ENCODE measurements around the gene IFNA5.

Gene IFNA5

DNA sequence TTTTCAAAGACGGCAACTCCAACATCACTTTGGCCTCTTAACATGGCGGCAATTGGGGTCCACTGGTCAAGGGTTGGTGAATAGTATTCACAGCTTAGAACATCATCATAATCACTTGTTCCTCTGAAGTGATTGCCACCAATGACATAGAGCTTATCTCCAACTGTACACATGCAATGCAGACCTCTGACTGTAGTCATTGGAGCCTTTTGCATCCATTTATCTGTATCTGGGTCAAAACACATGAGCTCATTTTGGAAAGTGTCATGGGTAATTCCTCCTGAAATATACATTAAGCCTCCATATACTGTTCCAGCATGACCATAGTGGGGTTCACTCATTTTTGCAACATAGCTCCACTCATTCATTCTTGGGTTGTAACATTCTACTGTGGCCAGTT, 28.1 kb upstream of the IFNA5 start:
- DNase-seq (ENCODE audit: low read depth in 2 of 2): no peak
- no peak overlapping the region for H3K4me3 ChIP-seq (replicated peaks in 1 of 2; ENCODE audit: low read depth in 2 of 2, low read length in 2 of 2)
- TF ChIP-seq, protein P1, sequence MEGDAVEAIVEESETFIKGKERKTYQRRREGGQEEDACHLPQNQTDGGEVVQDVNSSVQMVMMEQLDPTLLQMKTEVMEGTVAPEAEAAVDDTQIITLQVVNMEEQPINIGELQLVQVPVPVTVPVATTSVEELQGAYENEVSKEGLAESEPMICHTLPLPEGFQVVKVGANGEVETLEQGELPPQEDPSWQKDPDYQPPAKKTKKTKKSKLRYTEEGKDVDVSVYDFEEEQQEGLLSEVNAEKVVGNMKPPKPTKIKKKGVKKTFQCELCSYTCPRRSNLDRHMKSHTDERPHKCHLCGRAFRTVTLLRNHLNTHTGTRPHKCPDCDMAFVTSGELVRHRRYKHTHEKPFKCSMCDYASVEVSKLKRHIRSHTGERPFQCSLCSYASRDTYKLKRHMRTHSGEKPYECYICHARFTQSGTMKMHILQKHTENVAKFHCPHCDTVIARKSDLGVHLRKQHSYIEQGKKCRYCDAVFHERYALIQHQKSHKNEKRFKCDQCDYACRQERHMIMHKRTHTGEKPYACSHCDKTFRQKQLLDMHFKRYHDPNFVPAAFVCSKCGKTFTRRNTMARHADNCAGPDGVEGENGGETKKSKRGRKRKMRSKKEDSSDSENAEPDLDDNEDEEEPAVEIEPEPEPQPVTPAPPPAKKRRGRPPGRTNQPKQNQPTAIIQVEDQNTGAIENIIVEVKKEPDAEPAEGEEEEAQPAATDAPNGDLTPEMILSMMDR (IDR thresholded peaks at IDR 0.05; ENCODE audit: low read depth, low read length): no peak

DNA sequence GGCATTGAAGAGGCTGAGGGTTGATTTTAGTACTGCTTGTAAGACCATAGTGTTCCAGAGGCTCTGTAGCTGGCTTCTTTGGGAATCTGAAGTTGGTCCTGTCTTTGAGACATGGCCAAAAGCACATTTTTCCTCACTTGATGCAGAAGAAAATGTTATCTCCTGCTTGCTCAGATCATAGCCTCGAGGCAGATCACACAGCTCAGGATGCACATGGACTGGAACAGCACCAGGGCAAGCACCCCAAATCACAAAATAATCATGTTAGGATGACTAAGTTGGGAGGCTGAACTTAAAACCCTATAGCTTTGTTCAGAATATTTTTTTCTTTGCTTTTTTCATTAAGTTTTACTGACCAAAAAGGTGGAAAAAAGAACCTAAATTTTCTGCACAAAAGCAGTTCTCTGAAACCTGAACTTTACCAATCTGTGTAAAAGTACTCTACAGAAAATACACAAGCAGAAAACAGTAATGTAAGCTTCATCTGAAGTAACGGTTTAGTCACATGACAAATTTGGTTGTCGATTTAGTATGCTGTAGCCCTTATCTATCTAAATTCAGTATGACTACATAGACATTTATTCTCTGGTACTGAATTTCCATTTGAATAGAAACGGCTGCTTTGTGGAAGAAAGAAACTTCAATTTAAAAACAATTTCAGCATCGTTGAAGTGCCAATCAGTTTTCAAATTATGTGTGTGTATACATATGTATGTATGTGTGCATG, 26.7 kb upstream of the IFNA5 start:
- H3K4me3 ChIP-seq (replicated peaks in 1 of 2; ENCODE audit: low read depth in 2 of 2, low read length in 2 of 2): peak overlapping the region in 1 of 2 donors; percentile 3
- TF ChIP-seq, protein P1 (IDR thresholded peaks at IDR 0.05; ENCODE audit: low read depth, low read length): no peak
- peak in 1 of 2 donors; percentile 10 for DNase-seq (ENCODE audit: low read depth in 2 of 2)

DNA sequence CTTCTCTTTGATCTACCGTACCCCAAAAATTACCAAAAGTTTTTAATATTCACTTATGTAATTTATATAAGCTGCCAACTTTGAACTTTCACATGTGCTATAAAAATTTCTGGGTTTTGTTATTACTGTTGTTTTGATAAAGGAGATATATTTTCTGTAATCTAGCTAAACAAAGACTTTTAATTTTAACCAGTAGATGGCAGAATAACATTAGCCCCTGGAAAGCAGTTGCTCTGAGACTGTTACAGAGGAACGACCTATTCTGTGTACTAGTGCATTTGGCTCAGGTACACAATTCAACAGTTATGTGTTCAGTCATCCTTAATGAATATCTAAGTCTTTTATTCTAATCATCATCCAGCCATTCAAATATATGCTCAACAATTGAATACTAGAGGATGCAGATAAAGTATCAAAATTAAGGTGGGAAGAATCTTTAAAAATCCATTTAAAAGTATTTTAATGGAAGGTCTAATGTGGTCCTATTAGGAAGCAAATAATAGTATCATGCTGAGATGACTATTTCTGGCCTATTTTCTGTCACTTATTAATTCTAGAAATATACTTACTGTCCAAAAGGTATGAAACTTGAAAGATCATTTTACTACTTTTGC, 21.5 kb upstream of the IFNA5 start:
- peak; percentile 60 for DNase-seq (ENCODE audit: low read depth in 2 of 2)
- TF ChIP-seq, protein P1 (IDR thresholded peaks at IDR 0.05; ENCODE audit: low read depth, low read length): peak; percentile 66
- H3K4me3 ChIP-seq (replicated peaks in 1 of 2; ENCODE audit: low read depth in 2 of 2, low read length in 2 of 2): no peak overlapping the region

DNA sequence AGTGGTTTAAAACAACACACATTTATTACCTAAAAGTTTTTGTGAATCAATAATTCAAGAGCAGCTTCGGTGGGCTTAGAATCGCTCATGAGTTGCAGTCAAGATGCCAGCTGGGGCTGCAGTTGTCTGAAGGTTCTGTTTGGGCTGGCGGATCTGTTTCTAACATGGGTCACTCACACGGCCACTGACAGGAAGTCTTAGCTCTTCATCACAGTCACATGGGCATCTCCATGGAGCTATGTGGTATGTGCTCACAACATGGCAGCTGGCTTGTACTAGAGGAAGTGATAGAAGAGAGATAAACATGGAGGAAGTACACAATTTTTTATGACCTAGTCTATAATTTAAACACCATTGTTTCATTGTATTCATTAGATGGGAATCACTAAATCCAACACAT, 18.9 kb upstream of the IFNA5 start:
- TF ChIP-seq, protein P1 (IDR thresholded peaks at IDR 0.05; ENCODE audit: low read depth, low read length): no peak

DNA sequence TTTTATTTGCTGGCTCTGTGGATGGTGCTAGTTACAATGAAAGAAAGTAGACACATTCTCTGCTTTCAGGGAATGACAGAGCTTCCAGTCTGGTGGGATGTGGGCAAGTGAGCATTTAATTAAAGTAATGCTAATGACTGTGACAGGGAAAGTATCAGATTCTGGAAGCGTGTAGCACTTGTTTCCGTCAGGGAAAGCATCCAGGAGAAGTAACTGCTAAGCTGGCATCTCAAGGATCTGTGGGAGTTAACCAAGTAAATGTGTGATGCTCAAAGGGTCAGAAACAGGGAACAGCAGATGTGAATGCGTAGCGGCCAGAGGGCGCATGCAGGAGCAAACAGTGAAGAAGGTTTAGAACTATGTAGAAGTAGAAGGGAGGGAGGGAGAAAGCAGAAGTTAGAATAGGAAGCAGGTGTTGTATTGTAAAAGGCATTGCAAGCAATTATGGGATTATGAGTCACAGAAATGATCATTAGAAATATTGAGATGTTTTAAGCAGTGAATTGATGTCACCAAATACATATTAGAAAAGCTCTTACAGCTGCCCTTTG, 17.9 kb upstream of the IFNA5 start:
- TF ChIP-seq, protein P1 (IDR thresholded peaks at IDR 0.05; ENCODE audit: low read depth, low read length): no peak
- H3K4me3 ChIP-seq (replicated peaks in 1 of 2; ENCODE audit: low read depth in 2 of 2, low read length in 2 of 2): no peak overlapping the region
- DNase-seq (ENCODE audit: low read depth in 2 of 2): no peak

More for the DNA sequence above, 18.9 kb upstream of the IFNA5 start:
- H3K4me3 ChIP-seq (replicated peaks in 1 of 2; ENCODE audit: low read depth in 2 of 2, low read length in 2 of 2): no peak overlapping the region
- peak in 1 of 2 donors; percentile 7 for DNase-seq (ENCODE audit: low read depth in 2 of 2)

DNA sequence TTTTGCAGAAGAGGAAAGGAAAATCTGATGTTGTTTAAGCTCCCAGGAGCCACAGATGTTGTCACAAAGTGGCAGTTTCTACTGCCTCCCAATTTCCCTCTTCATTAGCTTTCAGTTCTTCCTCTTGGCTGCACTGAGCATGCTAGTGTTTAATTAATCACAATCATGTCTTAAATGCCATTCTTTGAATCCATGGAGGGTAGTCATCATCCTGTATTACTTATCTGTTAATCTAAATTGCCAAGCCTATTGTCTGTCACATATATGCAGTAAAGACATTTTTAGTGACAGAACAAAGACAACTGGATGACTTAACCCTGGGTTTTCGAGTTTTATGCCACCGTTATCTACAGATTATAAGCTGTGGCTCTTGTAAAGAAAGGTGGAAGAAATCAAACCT, 15.4 kb upstream of the IFNA5 start:
- DNase-seq (ENCODE audit: low read depth in 2 of 2): no peak
- H3K4me3 ChIP-seq (replicated peaks in 1 of 2; ENCODE audit: low read depth in 2 of 2, low read length in 2 of 2): no peak overlapping the region
- TF ChIP-seq, protein P1 (IDR thresholded peaks at IDR 0.05; ENCODE audit: low read depth, low read length): no peak

Data from cardiac fibroblast (primary cell).